H1 (cell line): ENCODE measurements around the gene SART1. TPM values are rescaled to one million over a fixed set of nuclear protein-coding genes. Genes with fewer than 3 reads are reported as not detected.

Source experiments
- ATF2 ChIP-seq: IDR thresholded peaks from 2 replicates; pipeline ENCODE4 v1.6.1; 2012; ENCODE audit warnings: low read length, inconsistent platforms
- CTBP2 ChIP-seq: IDR thresholded peaks from 2 replicates; pipeline ENCODE4 v1.7.0; 2011; ENCODE audit warnings: borderline replicate concordance, mild to moderate bottlenecking, moderate library complexity, mixed read lengths, low read length; ENCODE audit not compliant: insufficient read depth, insufficient read length
- NANOG ChIP-seq: IDR thresholded peaks from 2 replicates; pipeline ENCODE4 v1.6.1; 2011; ENCODE audit warnings: low read length, low read depth, mild to moderate bottlenecking, inconsistent platforms; ENCODE audit not compliant: insufficient read depth, poor library complexity, severe bottlenecking
- SIRT6 ChIP-seq: IDR thresholded peaks from one replicate; pipeline ENCODE4 v1.7.1; 2012; ENCODE audit warnings: low read length, inconsistent platforms
- polyA plus RNA-seq, 7 experiments: library from polyadenylated mRNA; depleted of rRNA in 3 of 7; stranded (reverse) in 5 of 7; unstranded in 2 of 7; fragments of >200 nt in 5 of 7; fragments of 200-250 nt in 2 of 7; gene quantifications; 1 replicate in 5 of 7; 2 replicates in 1 of 7; 4 replicates in 1 of 7; pipeline versions ENCODE4 v1.2.1 to v1.2.3, GENCODE V29; 2011 to 2013; ENCODE audit warnings: missing spikeins in 2 of 7, mixed read lengths in 2 of 7
- total RNA-seq: library from RNA; stranded (reverse); fragmentation: NEBNext Ultra II Directional; extraction: Animal tissue kit (Norgen Biotek cat#: 25700); gene quantifications from 2 replicates; pipeline ENCODE4 v1.2.1, GENCODE V29; 2021

Gene SART1
- total and polyA plus RNA-seq, 2 of the 8 experiments (the other 6 are each of a cell fraction or from before 2014, with no cell fraction given): 9.7 to 46.1 TPM

- no peak for TF ChIP-seq NANOG
- no peak for TF ChIP-seq CTBP2
- no peak for TF ChIP-seq SIRT6
- no peak for TF ChIP-seq ATF2
Measured at GRCh38 chr11:66026017-66026529, 64.5 kb downstream of the SART1 start, which contains the start of gene CATSPER1 (continued).

Other genes with a start within 250 kb of the SART1 start
- 36.4 and 37.4 TPM in 2 replicates for gene KAT5, start 249.5 kb upstream of the SART1 start, total RNA-seq
- 26.7 and 35.0 TPM in 2 replicates for gene KAT5, start 249.5 kb upstream of the SART1 start, polyA plus RNA-seq (2011; rRNA removed)
- gene RNASEH2C, start 240.9 kb upstream of the SART1 start, total RNA-seq: 37.9 and 40.2 TPM in 2 replicates
- 60.3 and 74.8 TPM in 2 replicates for gene RNASEH2C, start 240.9 kb upstream of the SART1 start, polyA plus RNA-seq (2011; rRNA removed)
- gene AP5B1, start 180.8 kb upstream of the SART1 start, total RNA-seq: 9.9 and 10.0 TPM in 2 replicates
- 7.6 and 10.3 TPM in 2 replicates for gene AP5B1, start 180.8 kb upstream of the SART1 start, polyA plus RNA-seq (2011; rRNA removed)
- gene OVOL1, start 174.7 kb upstream of the SART1 start, total RNA-seq: 3.3 and 3.4 TPM in 2 replicates
- 2.6 and 3.3 TPM in 2 replicates for gene OVOL1, start 174.7 kb upstream of the SART1 start, polyA plus RNA-seq (2011; rRNA removed)
- 1.1 and 2.2 TPM in 2 replicates for gene SNX32, start 127.8 kb upstream of the SART1 start, total RNA-seq
- 0.76 and 1.4 TPM in 2 replicates for gene SNX32, start 127.8 kb upstream of the SART1 start, polyA plus RNA-seq (2011; rRNA removed)
- gene CFL1, start 103.6 kb upstream of the SART1 start, total RNA-seq: 1,252 and 1,270 TPM in 2 replicates
- gene CFL1, start 103.6 kb upstream of the SART1 start, polyA plus RNA-seq (2011; rRNA removed): 1,365 and 1,809 TPM in 2 replicates
- 30.2 and 36.0 TPM in 2 replicates for gene MUS81, start 101.3 kb upstream of the SART1 start, total RNA-seq
- 31.5 and 44.1 TPM in 2 replicates for gene MUS81, start 101.3 kb upstream of the SART1 start, polyA plus RNA-seq (2011; rRNA removed)
- 8.8 and 9.7 TPM in 2 replicates for gene EFEMP2, start 88.9 kb upstream of the SART1 start, total RNA-seq
- 17.2 and 24.2 TPM in 2 replicates for gene EFEMP2, start 88.9 kb upstream of the SART1 start, polyA plus RNA-seq (2011; rRNA removed)
- gene CTSW, start 81.9 kb upstream of the SART1 start, total RNA-seq: not detected in 2 replicates
- not detected in 2 replicates for gene CTSW, start 81.9 kb upstream of the SART1 start, polyA plus RNA-seq (2011; rRNA removed)
- 74.3 and 79.9 TPM in 2 replicates for gene FIBP, start 73.3 kb upstream of the SART1 start, total RNA-seq
- 173 and 184 TPM in 2 replicates for gene FIBP, start 73.3 kb upstream of the SART1 start, polyA plus RNA-seq (2011; rRNA removed)
- gene CCDC85B, start 71.1 kb upstream of the SART1 start, total RNA-seq: 30.8 and 33.3 TPM in 2 replicates
- gene CCDC85B, start 71.1 kb upstream of the SART1 start, polyA plus RNA-seq (2011; rRNA removed): 19.8 and 40.6 TPM in 2 replicates
- gene FOSL1, start 61.3 kb upstream of the SART1 start, total RNA-seq: 6.3 and 7.5 TPM in 2 replicates
- gene FOSL1, start 61.3 kb upstream of the SART1 start, polyA plus RNA-seq (2011; rRNA removed): 7.2 and 11.6 TPM in 2 replicates
- gene C11orf68, start 42.7 kb upstream of the SART1 start, total RNA-seq: 24.0 and 24.1 TPM in 2 replicates
- 51.2 and 68.5 TPM in 2 replicates for gene C11orf68, start 42.7 kb upstream of the SART1 start, polyA plus RNA-seq (2011; rRNA removed)
- 98.7 and 108 TPM in 2 replicates for gene DRAP1, start 42.3 kb upstream of the SART1 start, total RNA-seq
- 62.5 and 81.2 TPM in 2 replicates for gene DRAP1, start 42.3 kb upstream of the SART1 start, polyA plus RNA-seq (2011; rRNA removed)
- gene TSGA10IP, start 16.3 kb upstream of the SART1 start, total RNA-seq: 1.3 and 1.9 TPM in 2 replicates
- gene TSGA10IP, start 16.3 kb upstream of the SART1 start, polyA plus RNA-seq (2011; rRNA removed): 6.0 and 8.2 TPM in 2 replicates
- 35.8 and 39.9 TPM in 2 replicates for gene EIF1AD, start 40.4 kb downstream of the SART1 start, total RNA-seq
- gene EIF1AD, start 40.4 kb downstream of the SART1 start, polyA plus RNA-seq (2011; rRNA removed): 29.5 and 32.6 TPM in 2 replicates
- 330 and 345 TPM in 2 replicates for gene BANF1, start 40.8 kb downstream of the SART1 start, total RNA-seq
- gene BANF1, start 40.8 kb downstream of the SART1 start, polyA plus RNA-seq (2011; rRNA removed): 467 and 516 TPM in 2 replicates
- gene CST6, start 50.3 kb downstream of the SART1 start, total RNA-seq: 1.6 and 1.8 TPM in 2 replicates
- gene CST6, start 50.3 kb downstream of the SART1 start, polyA plus RNA-seq (2011; rRNA removed): 7.6 and 8.6 TPM in 2 replicates
- gene CATSPER1, start 64.7 kb downstream of the SART1 start, total RNA-seq: not detected in 2 replicates
- gene CATSPER1, start 64.7 kb downstream of the SART1 start, polyA plus RNA-seq (2011; rRNA removed): not detected in 2 replicates
- gene GAL3ST3, start 87.4 kb downstream of the SART1 start, total RNA-seq: 21.1 and 21.4 TPM in 2 replicates
- gene GAL3ST3, start 87.4 kb downstream of the SART1 start, polyA plus RNA-seq (2011; rRNA removed): 21.1 and 35.0 TPM in 2 replicates
- gene SF3B2, start 90.6 kb downstream of the SART1 start, total RNA-seq: 231 and 237 TPM in 2 replicates
- 182 and 270 TPM in 2 replicates for gene SF3B2, start 90.6 kb downstream of the SART1 start, polyA plus RNA-seq (2011; rRNA removed)
- 34.4 and 36.0 TPM in 2 replicates for gene PACS1, start 108.5 kb downstream of the SART1 start, total RNA-seq
- 11.5 and 20.4 TPM in 2 replicates for gene PACS1, start 108.5 kb downstream of the SART1 start, polyA plus RNA-seq (2011; rRNA removed)